ENCODE results near the gene LRRC71. TPM values are rescaled to one million over a fixed set of nuclear protein-coding genes. Genes with fewer than 3 reads are reported as not detected.

Gene LRRC71
- total and polyA plus RNA-seq, 2 of the 13 experiments (the other 11 are each of a cell fraction or from before 2014, with no cell fraction given): not detected

DNA sequence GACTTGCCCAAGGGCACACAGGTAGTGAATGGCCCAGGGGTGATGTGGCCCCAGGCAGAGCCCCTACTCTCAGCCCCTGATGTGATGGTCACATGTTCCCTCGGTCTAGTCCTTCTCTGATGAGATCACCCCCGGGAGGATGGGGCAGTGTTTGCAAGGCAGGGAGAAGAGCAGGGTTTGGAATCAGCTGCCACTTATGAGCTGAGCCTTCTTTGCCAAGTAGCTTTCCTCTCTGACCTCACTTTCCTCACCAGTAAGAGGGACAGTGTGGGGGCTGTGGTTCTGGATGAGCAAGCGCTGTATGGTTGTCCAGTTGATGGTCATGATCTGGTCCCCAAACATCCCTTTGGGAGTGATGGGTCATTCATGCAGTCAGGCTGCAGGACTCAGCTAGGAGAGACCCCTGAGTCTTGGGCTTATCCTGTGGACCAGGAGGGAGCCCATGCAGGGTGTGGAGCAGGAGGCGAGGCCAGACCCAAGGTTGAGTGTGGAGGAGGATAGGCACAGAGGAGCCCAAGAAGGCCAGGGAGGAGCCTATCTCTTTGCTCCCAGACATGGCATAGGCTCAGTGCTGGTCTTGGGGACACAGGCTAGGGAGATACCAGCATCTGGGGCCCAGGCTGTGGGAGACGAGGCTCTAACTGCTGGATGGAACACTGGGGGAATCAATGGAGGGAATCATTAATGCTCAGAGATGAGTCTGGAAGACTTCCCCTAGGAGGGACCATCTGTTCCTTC lies 42.8 kb upstream of the LRRC71 start:
- no peak overlapping the region for H3K4me2 ChIP-seq (ENCODE audit: low read depth, low read length)
- FAIRE-seq (no peak), DNase-seq (ENCODE audit: low spot score) (no peak), ATAC-seq (no peak)
- TF ChIP-seq ZNF383 (CRISPR knock-in tag; IDR thresholded peaks at IDR 0.05; ENCODE audit: borderline replicate concordance): no peak
- TF ChIP-seq, protein P1, sequence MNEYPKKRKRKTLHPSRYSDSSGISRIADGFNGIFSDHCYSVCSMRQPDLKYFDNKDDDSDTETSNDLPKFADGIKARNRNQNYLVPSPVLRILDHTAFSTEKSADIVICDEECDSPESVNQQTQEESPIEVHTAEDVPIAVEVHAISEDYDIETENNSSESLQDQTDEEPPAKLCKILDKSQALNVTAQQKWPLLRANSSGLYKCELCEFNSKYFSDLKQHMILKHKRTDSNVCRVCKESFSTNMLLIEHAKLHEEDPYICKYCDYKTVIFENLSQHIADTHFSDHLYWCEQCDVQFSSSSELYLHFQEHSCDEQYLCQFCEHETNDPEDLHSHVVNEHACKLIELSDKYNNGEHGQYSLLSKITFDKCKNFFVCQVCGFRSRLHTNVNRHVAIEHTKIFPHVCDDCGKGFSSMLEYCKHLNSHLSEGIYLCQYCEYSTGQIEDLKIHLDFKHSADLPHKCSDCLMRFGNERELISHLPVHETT (CRISPR knock-in tag; conservative IDR thresholded peaks at IDR 0.05): no peak
- TF ChIP-seq ASH2L (IDR thresholded peaks at IDR 0.05; ENCODE audit: insufficient read length, low read depth, low read length): no peak
- no peak for TF ChIP-seq CBFB (CRISPR knock-in tag; IDR thresholded peaks at IDR 0.05)
- in situ Hi-C loops (cut with HindIII; ENCODE audit: extremely low pct_ligation_motif_present, low pct_unique_long_range_greater_than_20kb): no loop called here
- no peaks in the 10 kb centered on the region for H3K79me2 ChIP-seq (ENCODE audit: insufficient read depth, low read length)
- no peaks in the 10 kb centered on the region for H3K4me1 ChIP-seq (ENCODE audit: insufficient read depth, low read length)
- no peaks in the 10 kb centered on the region for H3K36me3 ChIP-seq (replicated peaks in 1 of 2; ENCODE audit: control insufficient read depth in 1 of 2, insufficient read depth in 2 of 2, low read length in 2 of 2)
- H2AFZ ChIP-seq (ENCODE audit: low read length): no peak overlapping the region
- CTCF ChIA-PET (ENCODE audit: low intra/inter-chr PET ratio, low total read pairs): no interaction called here
- H3K4me3 ChIP-seq (replicated peaks in 1 of 3; ENCODE audit: insufficient read depth in 1 of 3, low read depth in 2 of 3, low read length in 3 of 3): no peak overlapping the region
- H3K27ac ChIP-seq (ENCODE audit: extremely low read length, insufficient read depth, low read length): no peak overlapping the region
- no peaks in the 10 kb centered on the region for H4K20me1 ChIP-seq (ENCODE audit: insufficient read depth, low read length)
- WGBS (ENCODE audit: low lambda C conversion rate): 40% methylated on average over 3 of the region's 5 CpGs
- peaks cover 26 to 86% of the 10 kb centered on the region in 2 experiments for H3K27me3 ChIP-seq (ENCODE audit: control insufficient read depth in 1 of 2, insufficient read depth in 2 of 2, low read length in 2 of 2)
- H3K9me3 ChIP-seq (ENCODE audit: low read length): no peaks in the 10 kb centered on the region
- POLR2A ChIA-PET: no interaction called here
- BruUV-seq (replicated peaks): no TSS peak
- H3K9ac ChIP-seq (ENCODE audit: insufficient read depth, low read depth, low read length): no peak overlapping the region
- intact Hi-C loops (cut with micrococcal nuclease; ENCODE audit: unreplicated experiment): no loop called here

DNA sequence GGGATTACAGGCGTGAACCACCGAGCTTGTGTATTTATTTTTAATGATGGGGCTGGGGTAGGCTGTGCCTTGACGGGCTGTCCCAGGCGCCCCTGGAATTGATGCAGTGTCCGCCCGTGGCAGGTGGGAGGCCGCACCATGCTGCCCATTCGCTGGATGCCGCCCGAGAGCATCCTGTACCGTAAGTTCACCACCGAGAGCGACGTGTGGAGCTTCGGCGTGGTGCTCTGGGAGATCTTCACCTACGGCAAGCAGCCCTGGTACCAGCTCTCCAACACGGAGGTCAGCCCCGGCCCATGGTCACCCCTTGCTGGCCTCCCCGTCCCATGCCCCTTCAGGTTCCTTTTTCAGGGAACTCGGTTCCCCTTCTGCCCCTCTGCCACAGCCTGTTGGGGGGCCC lies 40.6 kb upstream of the LRRC71 start:
- H3K27me3 ChIP-seq (ENCODE audit: control insufficient read depth in 1 of 2, insufficient read depth in 2 of 2, low read length in 2 of 2): peaks cover 20 to 92% of the 10 kb centered on the region in 2 experiments
- DNase-seq (ENCODE audit: low spot score) (no peak), FAIRE-seq (no peak), ATAC-seq (no peak)
- in situ Hi-C loops (cut with HindIII; ENCODE audit: extremely low pct_ligation_motif_present, low pct_unique_long_range_greater_than_20kb) (no loop called here), intact Hi-C loops (cut with micrococcal nuclease; ENCODE audit: unreplicated experiment) (no loop called here)
- TF ChIP-seq SALL2 (CRISPR knock-in tag; IDR thresholded peaks at IDR 0.05): no peak
- TF ChIP-seq ELF4 (CRISPR knock-in tag; IDR thresholded peaks at IDR 0.05; ENCODE audit: borderline replicate concordance): no peak
- TF ChIP-seq, protein P2, sequence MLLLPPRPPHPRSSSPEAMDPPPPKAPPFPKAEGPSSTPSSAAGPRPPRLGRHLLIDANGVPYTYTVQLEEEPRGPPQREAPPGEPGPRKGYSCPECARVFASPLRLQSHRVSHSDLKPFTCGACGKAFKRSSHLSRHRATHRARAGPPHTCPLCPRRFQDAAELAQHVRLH (CRISPR knock-in tag; IDR thresholded peaks at IDR 0.05; ENCODE audit: borderline replicate concordance, low read depth): no peak
- TF ChIP-seq ZNF12 (CRISPR knock-in tag; IDR thresholded peaks at IDR 0.05): no peak
- no peak for TF ChIP-seq ZNF782 (CRISPR knock-in tag; IDR thresholded peaks at IDR 0.05; ENCODE audit: borderline replicate concordance)
- no peak for TF ChIP-seq GFI1 (CRISPR knock-in tag; IDR thresholded peaks at IDR 0.05; ENCODE audit: borderline replicate concordance)
- TF ChIP-seq ZNF850 (CRISPR knock-in tag; conservative IDR thresholded peaks at IDR 0.05): no peak
- TF ChIP-seq ZNF251 (CRISPR knock-in tag; IDR thresholded peaks at IDR 0.05): no peak
- no peak for TF ChIP-seq SMARCE1 (IDR thresholded peaks at IDR 0.05; ENCODE audit: borderline replicate concordance)
- no peaks in the 10 kb centered on the region for H3K79me2 ChIP-seq (ENCODE audit: insufficient read depth, low read length)
- 23% methylated on average over 12 of the region's 21 CpGs for WGBS (ENCODE audit: low lambda C conversion rate)
- POLR2A ChIA-PET: no interaction called here
- H3K4me1 ChIP-seq (ENCODE audit: insufficient read depth, low read length): no peaks in the 10 kb centered on the region
- no TSS peak for BruUV-seq (replicated peaks)
- H3K9ac ChIP-seq (ENCODE audit: insufficient read depth, low read depth, low read length): no peak overlapping the region
- CTCF ChIA-PET (ENCODE audit: low intra/inter-chr PET ratio, low total read pairs): no interaction called here
- H3K9me3 ChIP-seq (ENCODE audit: low read length): no peaks in the 10 kb centered on the region
- H3K4me3 ChIP-seq (replicated peaks in 1 of 3; ENCODE audit: insufficient read depth in 1 of 3, low read depth in 2 of 3, low read length in 3 of 3): no peak overlapping the region
- H4K20me1 ChIP-seq (ENCODE audit: insufficient read depth, low read length): no peaks in the 10 kb centered on the region
- H3K27ac ChIP-seq (ENCODE audit: extremely low read length, insufficient read depth, low read length): no peak overlapping the region
- H3K4me2 ChIP-seq (ENCODE audit: low read depth, low read length): no peak overlapping the region
- H2AFZ ChIP-seq (ENCODE audit: low read length): no peak overlapping the region
- no peaks in the 10 kb centered on the region for H3K36me3 ChIP-seq (replicated peaks in 1 of 2; ENCODE audit: control insufficient read depth in 1 of 2, insufficient read depth in 2 of 2, low read length in 2 of 2)

Data from HepG2 (cell line).